Stimulated activated CD4-positive, alpha-beta T cell treated with anti-CD3 and anti-CD28 coated beads, TNF-alpha, amount 100 ng/mL, for 48 hours (primary cell): ENCODE data around the gene ATP6V1E1.
A peak's percentile ranks its signal among the peaks of the same experiment; 100 is the strongest.
"Not testable (repeated sequence)": the region's sequence is repeated elsewhere in the genome, so short reads cannot be mapped to it uniquely, and the experiment has no call there.

Source experiments
- DNase-seq, 3 donors: peaks; one replicate each; pipeline ENCODE4 v3.0.0-alpha.2; 2020; ENCODE audit warnings: low read depth in 3 of 3

The ATP6V1E1 gene

GRCh38 chr22:17628406-17629172, at the start of gene ATP6V1E1:
Gene ATP6V1E1, minus strand, starts transcription at chr22:17628749. Its CDS starts 114 bp downstream, at chr22:17628635.
- peak; percentile 85 to 89 (median 86) for DNase-seq

- no peak for DNase-seq
These were observed 47.0 kb upstream of the ATP6V1E1 start for GRCh38 chr22:17675584-17675983.

GRCh38 chr22:17674152-17674551, 45.6 kb upstream of the ATP6V1E1 start:
- DNase-seq = no peak

GRCh38 chr22:17672417-17672991, 44.0 kb upstream of the ATP6V1E1 start:
- no peak for DNase-seq

GRCh38 chr22:17671521-17672092, 43.1 kb upstream of the ATP6V1E1 start:
- not testable (repeated sequence) for DNase-seq

GRCh38 chr22:17665854-17666253, 37.3 kb upstream of the ATP6V1E1 start:
- DNase-seq = no peak

GRCh38 chr22:17665248-17665647, 36.7 kb upstream of the ATP6V1E1 start:
- no peak for DNase-seq

GRCh38 chr22:17664414-17665055, 36.0 kb upstream of the ATP6V1E1 start:
- DNase-seq = no peak

- no peak for DNase-seq
These were observed 28.4 kb upstream of the ATP6V1E1 start for GRCh38 chr22:17656870-17657395.

GRCh38 chr22:17655289-17655688, 26.7 kb upstream of the ATP6V1E1 start:
- DNase-seq = no peak

GRCh38 chr22:17648569-17648968, 20.0 kb upstream of the ATP6V1E1 start:
- no peak for DNase-seq

GRCh38 chr22:17647991-17648390, 19.4 kb upstream of the ATP6V1E1 start:
- DNase-seq = no peak

- DNase-seq = no peak
These were observed 18.9 kb upstream of the ATP6V1E1 start for GRCh38 chr22:17647452-17647851.

GRCh38 chr22:17642357-17642756, 13.8 kb upstream of the ATP6V1E1 start:
- DNase-seq = not testable (repeated sequence)

GRCh38 chr22:17641269-17641668, 12.7 kb upstream of the ATP6V1E1 start:
- no peak for DNase-seq

GRCh38 chr22:17639247-17639741, 10.7 kb upstream of the ATP6V1E1 start:
- DNase-seq = no peak

GRCh38 chr22:17638432-17639246, 10.1 kb upstream of the ATP6V1E1 start, which contains the start of gene BCL2L13:
Gene BCL2L13, plus strand, starts transcription at chr22:17638757. Its CDS starts 16,955 bp downstream, at chr22:17655712.
- DNase-seq = peak; percentile 79 to 88 (median 79)

- peak in 1 of 3 donors; percentile 4 for DNase-seq
These were observed 9.6 kb upstream of the ATP6V1E1 start for GRCh38 chr22:17638182-17638431.

- no peak for DNase-seq
These were observed 9.1 kb upstream of the ATP6V1E1 start for GRCh38 chr22:17637490-17638181.

GRCh38 chr22:17636850-17637249, 8.3 kb upstream of the ATP6V1E1 start:
- not testable (repeated sequence) for DNase-seq

- DNase-seq = no peak
These were observed 6.1 kb upstream of the ATP6V1E1 start for GRCh38 chr22:17634696-17635095.
